ENCODE measurements around the gene IL17F.

- TF ChIP-seq, protein P1, sequence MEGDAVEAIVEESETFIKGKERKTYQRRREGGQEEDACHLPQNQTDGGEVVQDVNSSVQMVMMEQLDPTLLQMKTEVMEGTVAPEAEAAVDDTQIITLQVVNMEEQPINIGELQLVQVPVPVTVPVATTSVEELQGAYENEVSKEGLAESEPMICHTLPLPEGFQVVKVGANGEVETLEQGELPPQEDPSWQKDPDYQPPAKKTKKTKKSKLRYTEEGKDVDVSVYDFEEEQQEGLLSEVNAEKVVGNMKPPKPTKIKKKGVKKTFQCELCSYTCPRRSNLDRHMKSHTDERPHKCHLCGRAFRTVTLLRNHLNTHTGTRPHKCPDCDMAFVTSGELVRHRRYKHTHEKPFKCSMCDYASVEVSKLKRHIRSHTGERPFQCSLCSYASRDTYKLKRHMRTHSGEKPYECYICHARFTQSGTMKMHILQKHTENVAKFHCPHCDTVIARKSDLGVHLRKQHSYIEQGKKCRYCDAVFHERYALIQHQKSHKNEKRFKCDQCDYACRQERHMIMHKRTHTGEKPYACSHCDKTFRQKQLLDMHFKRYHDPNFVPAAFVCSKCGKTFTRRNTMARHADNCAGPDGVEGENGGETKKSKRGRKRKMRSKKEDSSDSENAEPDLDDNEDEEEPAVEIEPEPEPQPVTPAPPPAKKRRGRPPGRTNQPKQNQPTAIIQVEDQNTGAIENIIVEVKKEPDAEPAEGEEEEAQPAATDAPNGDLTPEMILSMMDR (IDR thresholded peaks at IDR 0.05): peak in 1 of 4 experiments; percentile 9
- TF ChIP-seq POLR2A (IDR thresholded peaks at IDR 0.05): no peak
Observed at GRCh38 chr6:52285177-52286068, 41.1 kb upstream of the IL17F start.

Data from sigmoid colon (tissue), 3 donors.